Cardiac muscle cell (in vitro differentiated cells and primary cell): ENCODE data around the gene SASS6. TPM values are rescaled to one million over a fixed set of nuclear protein-coding genes. Genes with fewer than 3 reads are reported as not detected.
A peak's percentile ranks its signal among the peaks of the same experiment; 100 is the strongest.

ENCODE experiments used
- DNase-seq, 2 donors: peaks; one replicate each; pipeline versions ENCODE4 v3.0.0 to v3.0.0-alpha.2; 2010 to 2017; ENCODE audit warnings: low read depth in 1 of 2, low spot score in 1 of 2
- H3K27ac ChIP-seq: fragments of 200-600 bp; sonication (generic); 2 replicates; pipeline ENCODE4 v1.5.1; 2016
- H3K27me3 ChIP-seq: fragments of 200-600 bp; sonication (generic); 2 replicates; pipeline ENCODE4 v1.6.0; 2016; ENCODE audit warnings: control low read depth
- H3K36me3 ChIP-seq: fragments of 200-600 bp; sonication (generic); 2 replicates; pipeline ENCODE4 v1.5.1; 2016; ENCODE audit warnings: control low read depth
- H3K4me1 ChIP-seq: fragments of 200-600 bp; sonication (generic); 2 replicates; pipeline ENCODE4 v1.8.1; 2017; ENCODE audit warnings: low read depth, mild to moderate bottlenecking, mixed run types
- H3K4me3 ChIP-seq: fragments of 200-600 bp; sonication (generic); 2 replicates; pipeline ENCODE4 v1.5.1; 2016; ENCODE audit warnings: mild to moderate bottlenecking
- H3K9me3 ChIP-seq: fragments of 200-600 bp; sonication (generic); 2 replicates; pipeline ENCODE4 v1.5.1; 2017; ENCODE audit warnings: low read depth, mild to moderate bottlenecking, control low read depth
- CTCF ChIP-seq: IDR thresholded peaks from 2 replicates; pipeline ENCODE4 v1.5.1; 2012; ENCODE audit warnings: low read depth, mild to moderate bottlenecking, low read length
- polyA plus RNA-seq: library from polyadenylated mRNA; unstranded; fragments of >200 nt; fragmentation: Nextera tagmentation; extraction: Ambion mirVana; gene quantifications from 2 replicates; pipeline ENCODE4 v1.2.1, GENCODE V29; 2016
- total RNA-seq: library from RNA; depleted of rRNA; stranded (reverse); fragments of >200 nt; gene quantifications from 2 replicates; pipeline ENCODE4 v1.2.3, GENCODE V29; 2016

Gene SASS6
- total and polyA plus RNA-seq, 2 experiments from 2014 or later, result 2.5 to 4.2 TPM

- Histone ChIP-seq H3K4me1 (no peaks in the 10 kb centered on the region), H3K36me3 (peaks cover 16% of the 10 kb centered on the region), H3K4me3 (no peak overlapping the region), H3K9me3 (no peaks in the 10 kb centered on the region), H3K27me3 (no peaks in the 10 kb centered on the region), H3K27ac (no peak overlapping the region)
- DNase-seq, result no peak
- no peak for TF ChIP-seq CTCF
These were observed 32.0 kb upstream of the SASS6 start for GRCh38 chr1:100164702-100165101.

GRCh38 chr1:100164216-100164615, 31.5 kb upstream of the SASS6 start:
- no peak for TF ChIP-seq CTCF

GRCh38 chr1:100162881-100163280, 30.2 kb upstream of the SASS6 start:
- H3K9me3 ChIP-seq, result no peaks in the 10 kb centered on the region
- DNase-seq, result no peak
- no peaks in the 10 kb centered on the region for H3K4me1 ChIP-seq
- no peak for TF ChIP-seq CTCF
- H3K4me3 ChIP-seq, result no peak overlapping the region
- H3K36me3 ChIP-seq, result peaks cover 23% of the 10 kb centered on the region
- H3K27ac ChIP-seq, result no peak overlapping the region
- no peaks in the 10 kb centered on the region for H3K27me3 ChIP-seq

More at GRCh38 chr1:100164216-100164615, 31.5 kb upstream of the SASS6 start:
- no peak overlapping the region for H3K27ac ChIP-seq
- H3K36me3 ChIP-seq, result peaks cover 19% of the 10 kb centered on the region
- H3K27me3 ChIP-seq, result no peaks in the 10 kb centered on the region
- no peak overlapping the region for H3K4me3 ChIP-seq
- no peaks in the 10 kb centered on the region for H3K9me3 ChIP-seq
- DNase-seq, result peak in 1 of 2 donors; percentile 83
- no peaks in the 10 kb centered on the region for H3K4me1 ChIP-seq

GRCh38 chr1:100152271-100152670, 19.5 kb upstream of the SASS6 start:
- no peak for TF ChIP-seq CTCF
- H3K9me3 ChIP-seq, result no peaks in the 10 kb centered on the region
- no peak overlapping the region for H3K4me3 ChIP-seq
- no peaks in the 10 kb centered on the region for H3K27me3 ChIP-seq
- peaks cover 30% of the 10 kb centered on the region for H3K36me3 ChIP-seq
- H3K4me1 ChIP-seq, result no peaks in the 10 kb centered on the region
- no peak overlapping the region for H3K27ac ChIP-seq
- DNase-seq, result no peak

GRCh38 chr1:100151679-100152078, 18.9 kb upstream of the SASS6 start:
- Histone ChIP-seq H3K36me3 (peaks cover 31% of the 10 kb centered on the region), H3K4me1 (no peaks in the 10 kb centered on the region), H3K27me3 (no peaks in the 10 kb centered on the region), H3K9me3 (no peaks in the 10 kb centered on the region), H3K4me3 (no peak overlapping the region), H3K27ac (no peak overlapping the region)
- no peak for TF ChIP-seq CTCF
- no peak for DNase-seq

- H3K36me3 ChIP-seq, result peaks cover 44% of the 10 kb centered on the region
- H3K9me3 ChIP-seq, result no peaks in the 10 kb centered on the region
- H3K27ac ChIP-seq, result no peak overlapping the region
- TF ChIP-seq CTCF, result no peak
- H3K4me3 ChIP-seq, result no peak overlapping the region
- no peaks in the 10 kb centered on the region for H3K4me1 ChIP-seq
- no peak for DNase-seq
- H3K27me3 ChIP-seq, result no peaks in the 10 kb centered on the region
These were observed 15.1 kb upstream of the SASS6 start for GRCh38 chr1:100147875-100148274.
